OCI-LY3 (cell line): ENCODE measurements around the gene TMEM239.

Experiments used
- CTCF ChIP-seq: fragments of 200-600, 300-600 bp; sonication (generic); IDR thresholded peaks from 2 replicates; pipeline ENCODE4 v1.5.1; 2014; ENCODE audit warnings: antibody characterized with exemption, low read length, low read depth
- EZH2phosphoT487 ChIP-seq: fragments of 200-600 bp; shearing (Covaris generic); IDR thresholded peaks from 2 replicates; pipeline ENCODE4 v1.6.1; 2018; ENCODE audit warnings: antibody characterized with exemption, mixed run types, low read depth

- TF ChIP-seq CTCF = no peak
- no peak for TF ChIP-seq EZH2phosphoT487
These were observed 17.9 kb upstream of the TMEM239 start for GRCh38 chr20:2798095-2798805.
